ENCODE data around the gene DISC1.
"Not testable (repeated sequence)": the region's sequence is repeated elsewhere in the genome, so short reads cannot be mapped to it uniquely, and the experiment has no call there.

Gene DISC1

DNA sequence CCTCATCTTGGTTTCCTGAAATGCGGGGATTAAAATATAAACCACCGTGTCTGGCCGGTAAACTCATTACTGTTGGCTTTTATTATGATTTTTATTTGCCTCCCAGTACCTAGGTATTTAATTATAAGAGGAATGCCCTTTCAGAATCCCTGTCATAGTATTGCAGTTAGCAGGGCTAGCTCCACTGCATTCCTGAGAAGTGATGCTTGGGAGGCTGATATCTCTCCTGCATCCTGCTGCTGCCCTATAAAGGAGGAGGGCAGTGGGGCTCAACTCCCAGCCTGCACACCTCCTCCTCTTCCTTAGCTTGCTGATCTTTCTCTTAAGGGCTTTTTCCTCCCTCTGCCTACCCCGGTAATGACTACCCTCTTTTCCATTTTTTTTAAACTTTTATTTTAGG lies 19.9 kb upstream of the DISC1 start:
- DNase-seq = no peak

- DNase-seq = no peak
Observed at GRCh38 chr1:231610388-231610787, 16.2 kb upstream of the DISC1 start.

DNA sequence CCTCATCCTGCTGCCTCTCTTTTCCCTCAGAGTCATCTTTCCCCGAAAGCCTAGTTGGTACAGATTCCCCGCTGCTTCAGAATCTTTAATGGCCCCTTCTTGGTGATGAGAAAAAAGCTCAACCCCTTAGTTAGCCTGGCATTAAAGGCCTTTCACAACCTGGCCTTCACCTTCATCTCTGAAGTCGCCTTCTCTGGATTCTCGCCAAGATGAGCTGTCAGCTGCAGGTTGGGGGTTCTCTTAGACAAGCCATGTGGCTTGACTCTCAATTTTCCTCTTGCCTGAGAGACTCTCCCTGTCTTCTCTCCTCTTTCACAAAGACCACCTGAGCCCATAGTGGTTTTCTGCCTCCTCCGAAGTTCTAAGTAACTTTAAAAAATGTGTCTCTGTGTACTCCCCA lies 15.5 kb upstream of the DISC1 start:
- no peak for DNase-seq

- DNase-seq = no peak
Observed at GRCh38 chr1:231611851-231612250, 14.7 kb upstream of the DISC1 start.

DNA sequence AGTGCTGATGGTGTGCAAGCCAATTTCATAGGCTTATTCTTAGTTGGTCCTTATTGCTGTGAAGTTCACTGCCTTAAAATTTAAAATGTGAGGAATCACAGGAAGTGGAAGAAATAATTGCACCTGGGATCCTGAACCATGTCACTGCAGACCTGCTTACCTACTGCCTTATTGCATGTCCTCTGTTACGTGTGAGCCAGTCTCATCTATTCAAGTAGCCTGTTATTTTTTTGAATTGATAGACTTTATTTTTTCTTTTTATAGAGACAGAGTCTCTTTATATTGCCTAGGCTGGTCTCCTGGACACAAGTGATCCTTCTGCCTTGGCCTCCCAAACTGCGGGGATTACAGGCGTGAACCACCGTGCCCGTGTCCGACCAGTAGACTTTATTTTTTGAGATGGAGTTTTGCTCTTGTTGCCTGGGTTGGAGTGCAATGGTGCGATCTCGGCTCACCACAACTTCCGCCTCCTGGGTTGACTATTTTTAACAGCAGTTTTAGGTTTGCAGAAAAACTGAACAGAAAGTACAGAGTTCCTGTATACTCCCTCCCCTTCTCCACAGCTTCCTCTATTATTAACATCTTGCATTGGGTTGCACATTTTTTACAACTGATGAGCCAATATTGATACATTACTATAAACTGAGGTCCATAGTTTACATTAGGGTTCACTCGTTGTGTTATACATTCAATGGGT lies 14.0 kb upstream of the DISC1 start:
- no peak for DNase-seq

DNA sequence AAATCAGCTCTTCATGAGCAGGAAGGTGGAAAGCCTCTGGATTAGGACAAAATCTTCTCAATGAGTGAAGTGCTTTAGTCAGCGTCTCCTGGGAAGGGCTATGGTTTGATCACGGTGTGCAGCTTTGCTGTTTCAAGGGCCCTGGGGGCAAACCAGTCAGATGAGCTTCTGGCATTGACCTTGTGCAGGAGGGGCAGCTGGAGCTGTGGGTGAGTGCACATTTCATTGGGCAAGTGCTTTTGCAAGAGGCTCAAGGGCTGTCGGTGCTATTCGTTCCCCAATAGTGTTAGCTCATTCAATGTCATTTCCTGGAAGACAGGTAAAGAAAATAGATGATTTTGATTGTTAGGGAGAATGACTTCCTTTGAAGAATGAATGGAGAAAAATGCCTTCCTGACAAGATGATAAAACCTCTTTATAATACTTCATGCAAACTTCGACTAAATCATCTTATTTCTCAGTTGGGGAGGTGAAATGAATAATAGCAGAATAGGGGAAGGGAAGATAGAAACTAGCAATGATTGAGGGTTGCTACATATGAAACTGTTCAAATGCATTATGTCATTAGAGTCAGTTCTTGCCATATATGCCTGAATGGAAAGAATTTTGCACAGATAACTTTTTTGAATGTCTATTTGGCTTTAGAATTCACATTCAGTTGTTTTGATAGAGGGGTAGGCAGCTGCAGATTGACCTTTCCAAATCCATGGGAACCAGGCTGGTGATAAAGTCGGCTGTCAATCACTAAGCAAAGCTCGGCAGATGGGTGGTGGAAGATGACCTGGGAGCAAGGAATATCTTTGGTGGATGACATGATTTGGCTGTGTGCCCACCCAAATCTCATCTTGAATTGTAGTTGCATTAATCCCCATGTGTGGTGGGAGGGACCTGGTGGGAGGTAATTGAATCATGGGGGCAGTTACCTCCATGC lies 12.9 kb upstream of the DISC1 start:
- no peak for DNase-seq

DNA sequence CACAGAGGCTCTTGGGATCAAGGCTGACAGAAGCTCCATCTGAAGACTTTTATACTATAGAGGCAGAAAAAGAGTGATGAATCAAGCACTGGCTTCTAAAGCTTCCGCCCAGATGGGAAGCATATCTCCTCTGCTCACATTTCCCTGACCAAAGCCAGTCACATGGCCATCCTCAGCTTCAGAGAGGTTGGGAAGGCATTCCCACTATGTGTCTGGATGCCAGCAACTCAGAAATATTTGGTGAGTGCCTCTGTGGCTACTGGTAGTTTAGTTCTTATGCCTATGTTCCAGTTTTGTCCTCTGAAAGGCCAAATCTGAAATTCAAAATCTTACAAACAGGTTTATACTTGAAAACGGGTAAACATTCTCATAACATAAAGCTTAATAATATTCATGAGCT lies 9.9 kb upstream of the DISC1 start:
- no peak for DNase-seq

GRCh38 chr1:231618609-231619256 lies 7.9 kb upstream of the DISC1 start:
- DNase-seq = no peak

DNA sequence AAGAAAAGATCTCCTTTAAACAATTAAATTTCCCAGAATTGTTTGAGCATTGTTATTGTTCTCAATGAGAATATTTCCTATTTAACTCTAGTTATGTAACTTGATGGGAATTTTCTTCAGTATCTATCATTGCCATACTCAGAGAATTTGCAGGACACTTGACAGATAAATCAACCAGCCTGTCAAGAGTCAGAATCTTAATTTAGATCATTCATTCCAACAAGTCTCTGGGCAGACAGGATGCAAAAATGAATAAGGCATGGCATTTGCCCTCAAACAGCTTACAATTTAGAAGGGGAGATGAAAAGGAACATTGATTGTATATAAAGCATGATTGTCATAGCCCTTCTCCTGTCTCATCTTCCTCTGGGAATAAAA lies 7.3 kb upstream of the DISC1 start:
- no peak for DNase-seq

DNA sequence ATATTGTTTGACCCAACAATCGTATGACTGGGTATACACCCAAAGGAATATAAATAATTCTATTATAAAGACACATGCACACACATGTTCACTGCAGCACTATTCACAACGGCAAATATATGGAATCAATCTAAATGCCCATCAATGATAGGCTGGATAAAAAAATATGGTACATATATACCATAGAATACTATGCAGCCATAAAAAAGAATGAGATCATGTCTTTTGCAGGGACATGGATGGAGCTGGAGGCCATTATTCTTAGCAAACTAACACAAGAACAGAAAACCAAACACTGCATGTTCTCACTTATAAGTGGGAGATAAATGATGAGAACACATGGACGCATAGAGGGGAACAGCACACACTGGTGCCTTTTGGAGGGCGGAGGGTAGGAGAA lies 1.5 kb upstream of the DISC1 start:
- not testable (repeated sequence) for DNase-seq

- DNase-seq = no peak
Observed at GRCh38 chr1:231625975-231626534, 535 bp upstream of the DISC1 start.

GRCh38 chr1:231626951-231627614 lies 493 bp downstream of the DISC1 start:
- DNase-seq = no peak

DNA sequence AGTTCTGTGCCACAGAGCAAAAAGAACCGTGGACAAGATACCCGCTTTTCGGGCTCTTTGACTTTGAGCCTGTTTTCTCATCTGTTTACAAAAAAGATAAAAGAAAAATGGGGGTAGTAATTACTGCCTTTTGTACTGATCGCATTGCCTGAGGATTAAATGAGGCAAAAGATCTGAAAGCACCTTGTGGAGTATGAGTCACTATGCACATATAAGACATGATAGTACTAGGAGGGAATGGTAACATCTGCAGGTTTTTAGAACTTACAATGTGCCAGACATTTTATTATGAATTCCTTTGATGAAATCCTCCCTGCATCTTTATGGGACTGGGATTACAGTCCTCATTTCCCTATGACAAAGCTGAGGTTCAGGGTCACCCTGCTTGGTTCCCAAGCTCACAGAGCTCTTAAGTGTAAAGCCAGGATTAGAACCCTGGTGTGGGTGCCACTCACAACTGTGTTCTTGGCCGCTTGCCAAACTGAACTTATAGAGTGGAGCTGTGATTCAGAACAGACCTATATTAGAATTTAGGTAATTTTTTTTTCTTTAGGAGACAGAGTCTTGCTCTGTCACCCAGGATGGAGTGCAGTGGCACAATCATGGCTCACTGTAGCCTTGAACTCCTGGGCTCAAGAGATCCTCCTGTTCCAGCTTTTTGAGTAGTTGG lies 1.8 kb downstream of the DISC1 start:
- no peak for DNase-seq

- DNase-seq = no peak
Observed at GRCh38 chr1:231629132-231629531, 2.5 kb downstream of the DISC1 start.

GRCh38 chr1:231630558-231631205 lies 4.1 kb downstream of the DISC1 start:
- DNase-seq = no peak

GRCh38 chr1:231631717-231632116 lies 5.1 kb downstream of the DISC1 start:
- DNase-seq = no peak

DNA sequence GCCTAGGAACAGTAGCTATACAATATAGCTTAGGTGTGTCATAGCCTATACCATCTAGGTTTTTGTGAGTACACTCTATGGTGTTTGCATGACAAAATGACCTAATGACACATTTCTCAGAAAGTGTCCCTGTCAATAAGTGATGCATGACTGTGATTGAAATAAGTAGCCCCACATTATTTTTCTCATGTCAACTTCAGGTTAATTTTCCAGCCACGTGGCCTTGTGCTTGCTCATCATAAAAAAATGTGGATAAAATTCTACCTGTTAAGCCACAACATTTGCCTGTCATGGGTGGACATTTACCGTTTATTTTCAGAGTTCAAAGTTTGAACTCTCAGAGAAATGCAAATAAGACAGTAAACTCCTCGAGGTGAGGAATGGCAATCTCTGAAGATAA lies 5.5 kb downstream of the DISC1 start:
- DNase-seq = no peak

DNA sequence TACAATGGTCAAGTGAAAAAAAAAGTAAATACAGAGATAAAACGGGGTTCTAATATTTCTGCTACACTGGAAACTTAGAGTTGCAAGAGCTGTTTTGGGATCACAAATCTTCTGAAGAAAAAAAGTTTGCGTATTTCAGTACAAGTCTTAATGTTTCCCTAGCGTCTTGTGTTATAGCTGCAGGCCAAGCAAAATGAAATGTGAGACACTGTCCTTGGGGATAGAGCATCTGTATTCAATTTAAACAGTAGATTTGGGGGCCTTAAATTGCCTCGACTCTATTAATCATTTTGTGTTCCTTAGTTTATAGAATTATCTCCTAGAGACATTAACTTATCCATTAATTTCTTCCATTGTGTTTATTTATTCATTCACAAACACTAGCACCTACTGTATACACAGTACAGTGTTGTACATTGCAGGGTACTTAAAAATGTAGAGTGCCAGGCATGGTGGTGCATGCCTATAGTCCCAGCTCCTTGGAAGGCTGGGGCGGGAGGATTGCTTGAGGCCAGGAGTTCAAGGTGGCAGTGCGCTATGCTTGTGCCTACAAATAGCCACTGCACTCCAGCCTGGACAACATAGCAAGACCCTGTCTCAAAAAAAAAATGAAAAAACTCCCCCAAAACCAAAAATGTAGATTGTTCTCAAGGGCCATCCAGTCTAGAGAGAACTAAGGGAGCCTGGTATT lies 7.9 kb downstream of the DISC1 start:
- no peak for DNase-seq

DNA sequence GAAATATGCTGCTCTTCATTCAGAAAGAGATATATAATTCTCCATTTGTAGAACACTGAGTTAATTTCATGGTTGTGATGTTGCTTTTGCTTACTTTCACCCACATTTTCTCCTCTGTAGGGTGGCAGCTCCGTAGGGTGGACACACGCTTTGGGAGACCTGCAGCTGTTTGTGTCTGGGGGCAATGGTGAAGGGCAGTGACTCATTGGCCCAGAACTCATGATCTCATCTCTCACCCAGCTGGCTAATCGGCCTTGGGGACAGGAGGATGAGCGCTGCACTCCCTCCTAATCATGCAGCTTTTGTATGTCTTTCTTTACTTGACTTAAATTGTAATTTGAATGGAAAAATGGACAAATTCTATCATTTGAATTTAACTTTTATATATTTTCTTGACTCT lies 9.6 kb downstream of the DISC1 start:
- no peak for DNase-seq

DNA sequence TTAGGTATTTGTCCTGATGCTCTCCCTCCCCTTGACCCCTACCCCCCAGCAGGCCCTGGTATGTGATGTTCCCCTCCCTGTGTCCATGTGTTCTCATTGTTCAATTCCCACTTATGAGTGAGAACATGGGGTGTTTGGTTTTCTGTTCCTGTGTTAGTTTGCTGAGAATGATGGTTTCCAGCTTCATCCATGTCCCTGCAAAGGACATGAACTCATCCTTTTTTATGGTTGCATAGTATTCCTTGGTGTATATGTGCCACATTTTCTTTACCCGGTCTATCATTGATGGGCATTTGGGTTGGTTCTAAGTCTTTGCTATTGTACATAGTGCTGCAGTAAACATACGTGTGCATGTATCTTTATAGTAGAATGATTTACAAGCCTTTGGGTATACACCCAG lies 10.3 kb downstream of the DISC1 start:
- DNase-seq = not testable (repeated sequence)

DNA sequence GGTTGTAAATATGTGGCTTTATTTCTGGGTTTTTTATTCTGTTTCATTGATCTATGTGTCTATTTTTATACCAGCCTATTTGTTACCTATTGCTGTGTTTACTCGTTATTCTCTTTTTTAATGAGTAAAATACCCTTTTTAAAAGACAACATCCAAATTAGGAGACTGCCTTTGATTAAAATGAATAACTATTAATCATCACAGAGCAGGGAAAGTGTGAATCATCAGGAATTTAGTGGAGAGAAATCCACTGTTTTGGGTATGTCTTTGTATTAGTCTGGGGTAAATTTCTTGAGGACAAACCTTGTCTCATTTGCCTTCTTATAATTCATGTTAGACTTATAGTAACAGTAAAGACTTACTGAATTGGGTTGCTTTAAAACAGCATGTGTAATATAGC lies 12.1 kb downstream of the DISC1 start:
- DNase-seq = no peak

Measured in NCI-H1048 (cell line).